HG03135 (cell line): ENCODE results near the gene KLRK1.
"Not testable (repeated sequence)": the region's sequence is repeated elsewhere in the genome, so short reads cannot be mapped to it uniquely, and the experiment has no call there.

Experiments used
- ATAC-seq: cut with Tn5 transposase; IDR thresholded peaks from one replicate; pipeline ENCODE4 v1.9.1; 2021; ENCODE audit warnings: mild to moderate bottlenecking, moderate library complexity; ENCODE audit not compliant: unreplicated experiment

The KLRK1 gene

DNA sequence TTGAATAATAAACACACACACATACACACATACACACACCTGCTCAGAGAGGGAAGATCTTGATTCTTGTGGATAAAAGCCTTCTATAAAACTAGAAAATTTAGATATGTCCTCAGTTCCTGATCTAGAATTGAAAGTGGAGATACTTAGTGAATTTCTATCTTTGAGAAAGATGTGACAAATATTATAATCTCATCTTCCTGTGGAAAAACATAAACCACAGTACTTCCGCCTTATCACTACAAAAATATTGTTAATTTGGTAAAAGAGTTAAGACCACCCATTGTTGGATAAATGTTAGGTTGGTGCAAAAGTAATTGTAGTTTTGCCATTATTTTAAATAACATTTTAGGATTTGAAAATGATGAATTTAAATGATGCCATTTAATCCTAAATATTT lies at the start of gene KLRK1:
TSS of gene KLRK1 (minus strand) at position 138 of the 400 bp plus-strand sequence. CDS start 1,231 bp downstream, outside the sequence.
- no peak for ATAC-seq

DNA sequence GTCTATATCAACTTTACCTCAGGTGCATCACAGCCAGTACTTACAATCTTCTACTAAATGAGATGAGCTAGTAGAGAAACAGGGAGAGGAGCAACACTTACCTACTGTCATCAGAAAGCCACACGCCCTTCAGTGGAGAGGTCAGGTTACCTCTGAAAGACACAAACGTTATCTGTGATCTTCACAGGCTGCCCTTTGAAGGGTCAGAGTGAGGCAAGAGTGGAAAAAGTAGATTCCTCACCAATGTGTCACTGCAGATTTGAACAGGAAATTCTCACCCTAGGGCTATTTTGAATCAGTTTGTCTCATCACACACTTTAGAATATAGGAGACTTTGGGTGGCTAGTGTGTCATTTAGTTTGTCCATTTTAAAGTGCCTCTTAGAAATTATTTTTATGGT lies 47.8 kb upstream of the KLRK1 start:
- ATAC-seq, result not testable (repeated sequence)

DNA sequence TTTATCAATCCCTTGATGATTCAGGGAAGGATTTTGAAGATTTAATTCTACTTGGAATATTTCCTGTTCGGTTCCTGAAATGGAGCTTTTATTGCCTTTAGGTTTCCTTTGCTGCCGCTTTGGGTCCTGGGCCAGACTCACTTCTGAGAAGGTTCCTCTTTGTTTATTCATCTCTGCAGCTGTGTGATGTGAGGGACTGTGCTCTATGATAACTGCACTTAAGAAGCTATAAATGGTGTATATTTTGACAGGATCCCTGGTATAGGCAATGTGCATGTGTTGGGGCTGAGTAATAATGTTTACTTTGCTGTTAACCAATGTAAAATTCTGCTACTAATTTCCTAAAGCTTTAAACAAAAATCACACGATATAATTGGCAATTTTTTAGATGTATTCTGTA lies 46.0 kb upstream of the KLRK1 start, which contains the start of gene KLRC2:
TSS of gene KLRC2 (minus strand) at position 195 of the 400 bp plus-strand sequence. CDS start at position 171, 24 bp downstream.
- ATAC-seq, result not testable (repeated sequence)

DNA sequence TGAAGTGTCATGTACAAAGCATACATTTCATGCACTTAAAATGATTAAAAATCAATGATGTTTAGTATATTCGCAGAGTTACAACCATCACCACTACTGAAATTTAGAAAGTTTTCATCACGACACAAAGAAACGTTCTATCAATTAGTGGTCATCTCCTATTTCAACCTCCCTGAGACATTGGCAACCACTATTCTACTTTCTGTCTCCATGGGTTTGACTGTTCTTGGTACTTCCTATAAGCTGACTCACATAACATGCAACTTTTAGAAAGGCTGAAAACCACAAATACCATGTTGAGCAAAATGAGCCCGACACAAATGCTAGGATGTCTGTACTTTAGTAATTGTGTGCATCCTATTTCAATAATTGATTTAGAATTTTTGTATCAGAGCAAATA lies 40.8 kb upstream of the KLRK1 start:
- ATAC-seq, result not testable (repeated sequence)

DNA sequence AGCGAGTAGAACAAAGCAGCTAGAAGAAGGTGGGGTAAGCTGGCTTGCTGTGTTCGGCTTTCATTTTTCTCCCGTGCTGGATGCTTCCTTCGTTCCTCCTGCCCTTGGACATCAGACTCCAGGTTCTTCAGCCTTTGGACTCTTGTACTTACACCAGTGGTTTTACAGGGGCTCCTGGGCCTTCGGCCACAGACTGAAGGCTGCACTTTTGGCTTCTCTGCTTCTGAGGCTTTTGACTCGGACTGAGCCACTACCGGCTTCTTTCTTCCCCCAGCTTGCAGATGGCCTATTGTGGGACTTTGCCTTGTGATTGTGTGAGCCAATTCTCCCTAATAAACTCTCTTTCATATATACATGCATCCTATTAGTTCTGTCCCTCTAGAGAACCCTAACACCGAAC lies 36.1 kb upstream of the KLRK1 start:
- not testable (repeated sequence) for ATAC-seq

DNA sequence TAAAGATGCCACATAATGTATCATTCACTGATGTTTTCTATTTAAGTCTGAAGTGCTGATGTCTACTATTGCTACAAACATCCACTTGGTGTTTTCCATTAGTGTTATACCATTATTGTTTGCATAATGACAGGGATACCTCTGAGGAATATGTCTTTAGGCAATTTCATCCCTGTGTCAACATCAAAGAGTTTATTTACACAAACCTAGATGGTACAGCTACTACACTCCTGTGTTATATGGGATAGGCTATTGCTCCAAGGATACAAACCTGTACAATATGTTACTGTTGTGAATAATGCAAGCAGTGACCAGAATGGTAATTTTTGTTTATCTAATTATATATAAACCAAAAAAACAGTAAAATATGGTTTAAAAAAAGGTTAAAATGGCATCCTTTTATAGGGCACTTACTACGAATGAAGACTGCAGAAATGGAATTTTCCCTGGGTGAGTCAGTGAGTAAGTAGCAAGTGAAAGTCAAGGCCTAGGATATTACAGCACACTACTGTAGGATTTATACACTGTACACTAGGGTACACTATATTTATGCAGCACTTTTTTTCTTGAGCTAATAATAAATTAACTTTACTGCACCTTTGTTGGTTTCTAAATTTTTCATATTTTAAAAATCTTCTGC lies 34.5 kb upstream of the KLRK1 start:
- not testable (repeated sequence) for ATAC-seq

DNA sequence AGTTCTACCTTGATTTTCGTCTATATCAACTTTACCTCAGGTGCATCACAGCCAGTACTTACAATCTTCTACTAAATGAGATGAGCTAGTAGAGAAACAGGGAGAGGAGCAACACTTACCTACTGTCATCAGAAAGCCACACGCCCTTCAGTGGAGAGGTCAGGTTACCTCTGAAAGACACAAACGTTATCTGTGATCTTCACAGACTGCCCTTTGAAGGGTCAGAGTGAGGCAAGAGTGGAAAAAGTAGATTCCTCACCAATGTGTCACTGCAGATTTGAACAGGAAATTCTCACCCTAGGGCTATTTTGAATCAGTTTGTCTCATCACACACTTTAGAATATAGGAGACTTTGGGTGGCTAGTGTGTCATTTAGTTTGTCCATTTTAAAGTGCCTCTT lies 32.3 kb upstream of the KLRK1 start:
- ATAC-seq, result not testable (repeated sequence)

DNA sequence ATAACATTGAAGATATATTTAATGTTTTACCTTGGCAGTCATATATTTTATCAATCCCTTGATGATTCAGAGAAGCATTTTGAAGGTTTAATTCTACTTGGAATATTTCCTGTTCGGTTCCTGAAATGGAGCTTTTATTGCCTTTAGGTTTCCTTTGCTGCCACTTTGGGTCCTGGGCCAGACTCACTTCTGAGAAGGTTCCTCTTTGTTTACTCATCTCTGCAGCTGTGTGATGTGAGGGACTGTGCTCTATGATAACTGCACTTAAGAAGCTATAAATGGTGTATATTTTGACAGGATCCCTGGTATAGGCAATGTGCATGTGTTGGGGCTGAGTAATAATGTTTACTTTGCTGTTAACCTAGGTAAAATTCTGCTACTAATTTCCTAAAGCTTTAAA lies 30.5 kb upstream of the KLRK1 start, which contains the start of gene KLRC3:
TSS of gene KLRC3 (minus strand) at position 262 of the 400 bp plus-strand sequence. CDS start at position 217, 45 bp downstream.
- not testable (repeated sequence) for ATAC-seq

DNA sequence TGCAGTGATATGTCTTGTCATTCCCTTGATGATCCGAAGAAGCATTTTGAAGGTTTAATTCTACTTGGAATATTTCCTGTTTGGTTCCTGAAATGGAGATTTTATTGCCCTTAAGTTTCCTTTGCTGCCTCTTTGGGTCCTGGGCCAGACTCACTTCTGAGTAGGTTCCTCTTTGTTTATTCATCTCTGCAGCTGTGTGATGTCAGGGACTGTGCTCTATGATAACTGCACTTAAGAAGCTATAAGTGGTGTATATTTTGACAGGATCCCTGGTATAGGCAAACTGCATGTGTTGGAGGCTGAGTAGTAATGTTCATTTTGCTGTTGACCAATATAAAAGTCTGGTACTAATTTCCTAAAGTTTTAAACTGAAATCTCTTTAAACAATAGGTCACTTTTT lies 19.6 kb upstream of the KLRK1 start, which contains the start of gene KLRC4:
TSS of gene KLRC4 (minus strand) at position 366 of the 400 bp plus-strand sequence. CDS start at position 184, 182 bp downstream.
- ATAC-seq, result no peak

DNA sequence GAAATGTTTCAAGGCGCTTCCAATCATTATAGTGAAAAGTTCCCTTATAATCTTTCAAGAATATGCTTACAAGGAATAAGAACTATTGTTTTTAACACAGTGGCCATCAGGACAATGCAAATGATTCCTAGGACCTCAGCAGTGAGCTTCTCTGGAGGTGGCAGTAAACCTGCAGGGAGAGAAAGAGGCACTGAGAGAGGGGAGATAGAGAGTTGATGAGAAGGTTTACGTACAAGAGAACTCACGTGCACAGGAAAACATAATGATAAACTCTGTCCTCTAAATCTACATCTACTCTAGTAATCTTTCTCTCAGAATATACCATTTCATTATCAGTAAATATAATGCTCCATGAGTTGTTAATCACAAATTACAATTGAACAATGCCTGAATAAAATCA lies 19.0 kb upstream of the KLRK1 start:
- ATAC-seq, result no peak

DNA sequence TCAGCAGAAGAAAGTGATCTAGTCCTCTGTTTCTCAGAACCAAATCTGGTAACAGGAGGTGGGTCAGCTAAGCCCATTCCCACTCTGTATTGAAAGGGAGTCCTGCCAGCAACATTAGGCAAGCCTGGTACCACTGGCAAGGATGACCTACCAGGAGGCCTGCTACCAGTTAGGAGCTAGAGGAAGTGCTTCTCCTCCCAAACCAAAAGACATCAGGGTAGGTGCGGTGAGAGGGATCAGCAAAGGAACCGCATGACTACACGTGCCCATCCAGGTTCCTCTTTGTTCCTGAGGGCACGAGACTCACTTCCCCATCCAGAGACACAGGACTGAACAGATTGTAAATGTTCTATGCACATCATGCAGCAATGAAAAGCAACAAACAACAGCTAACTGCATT lies 16.9 kb upstream of the KLRK1 start:
- ATAC-seq, result no peak

DNA sequence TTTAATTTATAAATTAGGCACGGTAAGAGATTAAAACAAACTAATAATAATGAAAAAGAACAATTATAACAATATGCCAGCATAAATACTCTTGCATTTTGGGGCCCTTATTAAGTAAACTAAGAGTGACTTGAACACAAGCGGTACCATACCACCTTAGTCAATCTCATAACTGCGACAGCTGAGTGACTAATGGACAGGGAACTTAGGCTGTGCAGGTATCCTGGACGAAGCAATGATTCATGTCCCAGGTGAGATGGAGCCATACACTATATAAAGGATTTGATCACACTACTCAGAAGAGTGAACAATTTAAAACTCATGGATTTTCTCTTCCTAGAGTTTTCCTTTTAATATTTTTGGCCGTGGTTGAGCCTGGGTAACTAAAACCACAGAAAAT lies 15.5 kb upstream of the KLRK1 start:
- no peak for ATAC-seq

DNA sequence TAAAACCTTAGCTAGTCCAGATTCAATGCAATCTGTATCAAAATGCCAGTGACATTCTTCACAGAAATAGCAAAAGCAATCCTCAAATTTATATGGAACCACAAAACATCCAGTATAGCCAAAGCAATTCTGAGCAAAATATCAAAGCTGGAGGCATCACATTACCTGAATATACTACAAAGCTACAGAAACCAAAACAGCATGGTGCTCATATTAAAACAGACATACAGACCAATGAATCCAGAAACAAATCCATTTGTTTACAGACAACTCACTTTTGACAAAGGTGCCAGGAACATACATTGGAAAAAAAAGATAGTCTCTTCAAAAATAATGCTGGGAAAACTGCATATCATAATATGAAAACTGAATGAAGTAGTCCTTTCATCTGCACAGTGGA lies 15.0 kb upstream of the KLRK1 start:
- no peak for ATAC-seq

DNA sequence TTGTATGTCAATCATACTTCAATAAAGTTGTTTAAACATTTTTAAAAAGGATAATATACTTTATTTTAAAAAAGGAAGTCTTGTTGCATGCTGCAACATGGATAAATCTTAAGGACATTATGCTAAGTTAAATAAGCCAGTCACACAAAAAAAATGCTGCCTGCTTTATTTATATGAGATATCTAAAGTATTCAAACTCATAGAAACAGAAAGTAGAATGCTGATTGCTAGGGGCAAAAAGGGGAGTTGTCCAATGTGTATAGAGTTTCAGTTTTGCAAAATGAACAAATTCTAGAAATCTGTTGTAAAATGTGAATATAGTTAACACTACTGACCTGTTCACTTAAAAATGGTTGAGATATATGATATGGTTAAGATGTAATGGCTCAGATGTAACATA lies 11.0 kb upstream of the KLRK1 start:
- no peak for ATAC-seq

DNA sequence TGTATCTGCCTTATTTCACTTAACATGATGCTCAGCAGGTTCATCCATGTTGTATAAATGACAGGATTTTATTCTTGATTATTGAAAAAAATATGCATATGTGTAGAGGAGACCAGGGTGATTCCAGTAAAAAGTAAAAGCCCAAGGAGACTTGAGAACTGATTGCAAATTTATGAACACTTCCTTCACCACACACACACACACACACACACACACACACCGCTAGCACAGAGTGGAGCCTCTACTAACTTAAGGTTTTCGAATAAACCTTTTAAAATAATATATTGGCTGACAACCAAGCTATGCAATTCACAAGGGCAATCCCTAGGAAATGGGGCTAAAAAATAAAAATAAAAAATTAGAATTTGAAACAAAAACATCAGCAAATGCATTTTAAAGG lies 8.3 kb upstream of the KLRK1 start:
- no peak for ATAC-seq

DNA sequence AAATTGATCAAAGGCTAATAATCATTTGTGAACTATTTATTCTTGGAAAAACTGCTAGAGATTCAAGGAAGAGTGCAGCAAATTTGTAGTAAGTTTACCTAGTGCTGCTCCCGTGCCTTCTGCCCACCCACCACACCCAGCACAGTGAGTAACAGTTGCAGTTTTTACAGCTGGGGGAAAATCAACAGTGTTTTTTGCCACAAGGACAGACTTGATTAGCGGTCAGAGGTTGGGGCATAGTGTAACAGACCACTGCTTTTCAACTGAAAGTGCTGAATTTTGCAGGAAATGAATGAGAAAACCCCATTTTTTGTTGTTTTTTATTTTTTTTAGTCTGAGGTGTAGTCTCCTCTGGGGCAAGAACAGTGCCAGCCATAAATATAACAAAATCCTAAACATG lies 7.5 kb upstream of the KLRK1 start:
- no peak for ATAC-seq

DNA sequence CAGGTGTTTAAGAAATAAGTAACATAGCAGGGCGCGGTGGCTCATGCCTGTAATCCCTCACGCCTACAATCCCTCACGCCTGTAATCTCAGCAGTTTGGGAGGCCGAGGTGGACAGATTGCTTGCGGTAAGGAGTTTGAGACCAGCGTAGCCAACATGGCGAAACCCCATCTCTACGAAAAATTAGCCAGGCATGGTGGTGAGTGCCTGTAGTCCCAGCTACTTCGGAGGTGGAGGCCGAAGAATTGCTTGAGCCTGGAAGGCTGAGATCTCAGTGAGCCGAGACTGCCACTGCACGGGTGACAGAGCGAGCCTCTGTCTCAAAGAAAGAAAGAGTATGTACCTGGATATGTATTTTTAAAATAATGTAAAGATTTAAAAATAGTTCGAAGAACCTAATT lies 6.3 kb upstream of the KLRK1 start:
- not testable (repeated sequence) for ATAC-seq

DNA sequence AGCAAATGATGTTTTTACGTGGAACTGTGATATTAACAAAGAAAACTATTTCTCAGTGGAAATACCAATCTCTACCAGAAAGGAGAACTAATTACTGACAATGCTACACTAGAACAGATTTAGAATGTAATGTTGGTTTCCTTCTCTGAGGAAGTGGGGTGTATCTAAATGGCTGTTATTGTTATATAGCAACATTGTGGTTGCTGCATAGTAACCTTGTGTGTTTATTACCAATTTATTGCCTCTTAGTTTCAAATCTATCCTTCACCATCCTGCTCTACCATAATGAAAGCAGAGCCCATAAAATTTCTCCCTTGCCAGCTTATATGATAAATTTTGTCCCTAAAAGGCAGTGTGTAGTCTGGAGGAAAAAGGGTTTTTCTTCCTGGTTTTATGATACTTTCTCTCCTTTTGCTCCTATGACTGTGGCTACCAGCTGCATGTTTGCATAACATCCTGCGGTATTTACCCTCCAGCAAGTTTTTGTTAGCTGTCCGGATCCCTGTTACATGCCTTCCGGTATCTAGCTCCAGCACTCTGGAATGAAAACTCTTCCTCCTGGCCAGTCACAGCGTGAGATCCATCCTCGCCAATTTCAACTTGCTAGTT lies 5.7 kb upstream of the KLRK1 start:
- peak; percentile 88 for ATAC-seq

DNA sequence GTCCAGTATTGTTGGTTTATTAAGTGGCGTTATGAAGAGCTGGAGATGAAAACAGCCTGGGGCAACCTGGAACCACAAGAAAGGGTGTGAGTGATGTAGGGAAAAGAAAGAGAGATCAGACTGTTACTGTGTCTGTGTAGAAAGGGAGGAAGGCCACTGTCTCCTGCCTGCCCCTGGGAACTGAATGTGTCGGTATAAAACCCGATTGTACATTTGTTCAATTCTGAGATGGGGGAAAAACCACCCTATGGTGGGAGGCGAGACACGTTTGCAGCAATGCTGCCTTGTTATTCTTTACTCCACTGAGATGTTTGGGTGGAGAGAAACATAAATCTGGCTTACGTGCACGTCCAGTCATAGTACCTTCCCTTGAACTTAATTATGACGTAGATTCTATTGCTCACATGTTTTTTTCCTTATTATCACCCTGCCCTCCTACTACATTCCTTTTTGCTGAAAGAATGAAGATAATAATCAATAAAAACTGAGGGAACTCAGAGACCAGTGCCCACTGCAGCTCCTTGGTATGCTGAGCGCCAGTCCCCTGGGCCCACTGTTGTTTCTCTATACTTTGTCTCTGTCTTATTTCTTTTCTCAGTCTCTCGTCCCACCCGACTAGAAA lies 4.8 kb upstream of the KLRK1 start:
- not testable (repeated sequence) for ATAC-seq

DNA sequence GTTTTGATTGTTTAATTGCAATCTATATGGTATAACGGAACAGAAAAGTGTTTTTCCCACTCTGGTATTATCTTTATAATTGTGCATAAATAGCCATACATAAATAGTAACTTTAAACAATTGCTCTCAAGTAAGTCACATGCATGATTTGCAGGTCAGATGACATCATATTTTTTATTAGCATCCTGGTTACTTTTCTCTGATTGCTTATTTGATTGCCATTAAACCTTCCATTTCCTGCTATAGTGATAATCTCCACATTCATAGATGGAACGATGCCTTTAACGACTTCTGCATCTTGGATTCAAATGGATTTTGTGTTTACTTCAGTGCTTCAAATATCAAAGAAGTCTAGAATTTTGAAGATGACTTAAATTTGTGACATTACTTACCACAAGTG lies 3.5 kb upstream of the KLRK1 start:
- ATAC-seq, result no peak

DNA sequence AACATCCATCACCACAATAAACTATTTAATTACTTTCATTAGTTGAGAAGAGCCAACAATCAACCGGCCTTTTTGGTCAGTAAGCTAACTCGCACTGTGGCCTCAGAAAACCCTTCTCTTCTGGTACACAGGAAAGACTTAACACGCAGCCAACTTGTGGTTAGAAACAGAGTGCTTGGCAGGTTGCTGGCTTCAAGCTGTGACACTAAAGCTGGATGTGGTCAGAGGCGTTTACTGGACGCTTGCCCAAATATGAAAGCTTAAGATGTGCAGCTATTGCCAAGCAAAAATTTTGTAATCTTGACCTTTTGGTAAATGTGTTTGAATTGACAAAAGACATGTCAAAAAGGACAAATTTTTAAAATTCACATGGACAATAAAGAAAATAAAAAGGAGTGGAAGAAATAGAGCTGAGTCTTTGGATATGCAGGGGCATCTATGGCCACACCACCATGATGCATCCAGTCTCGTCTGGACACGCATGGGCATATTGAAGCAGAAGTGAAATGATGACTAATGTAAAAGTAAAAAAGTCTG lies 2.6 kb upstream of the KLRK1 start:
- ATAC-seq, result peak; percentile 69

DNA sequence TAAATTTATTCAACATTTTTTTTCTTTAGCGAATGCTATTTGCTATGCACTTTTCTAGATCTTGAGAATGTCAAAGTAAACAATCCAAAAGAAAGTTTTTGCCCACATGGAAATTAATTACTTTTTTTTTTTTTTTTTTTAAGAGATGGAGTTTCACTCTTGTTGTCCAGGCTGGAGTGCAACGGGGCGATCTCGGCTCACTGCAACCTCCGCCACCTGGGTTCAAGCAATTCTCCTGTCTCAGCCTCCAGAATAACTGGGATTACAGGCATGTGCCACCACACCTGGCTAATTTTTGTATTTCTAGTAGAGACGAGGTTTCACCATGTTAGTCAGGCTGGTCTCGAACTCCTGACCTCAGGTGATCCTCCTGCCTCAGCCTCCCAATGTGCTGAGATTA lies 1.1 kb upstream of the KLRK1 start:
- ATAC-seq, result not testable (repeated sequence)
